AG04450 (cell line): ENCODE data around the gene TMEM52. TPM values are rescaled to one million over a fixed set of nuclear protein-coding genes. Genes with fewer than 3 reads are reported as not detected.

Experiments
- CTCF ChIA-PET: fragments of 300-600, 350-600 bp; formaldehyde crosslinking; extraction: SDS; loops from one replicate; lab custom pipeline; 2022; ENCODE audit warnings: antibody characterized with exemption, inconsistent platforms; lab: Charles Lee
- POLR2A ChIA-PET: fragments of 350-600 bp; formaldehyde crosslinking; extraction: SDS; loops from one replicate; lab custom pipeline; 2021; ENCODE audit warnings: antibody characterized with exemption, inconsistent platforms; lab: Yijun Ruan, JAX
- DNase-seq: peaks from one replicate; pipeline ENCODE4 v3.0.0-alpha.2; 2011; ENCODE audit warnings: low read depth, low spot score
- H3K27ac ChIP-seq: one replicate; pipeline ENCODE4 v1.5.1; 2012; ENCODE audit warnings: low read depth, low read length, control low read depth
- H3K27me3 ChIP-seq: one replicate; pipeline ENCODE4 v1.6.0; 2012; ENCODE audit warnings: low read length; ENCODE audit not compliant: control insufficient read depth, insufficient read depth
- H3K4me3 ChIP-seq: 2 replicates; pipeline ENCODE4 v1.5.1; 2011; ENCODE audit warnings: mild to moderate bottlenecking, low read depth, low read length, control low read depth
- H3K9me3 ChIP-seq: 2 replicates; pipeline ENCODE4 v1.5.1; 2012; ENCODE audit warnings: low read length; ENCODE audit not compliant: control insufficient read depth, insufficient read depth
- polyA plus RNA-seq: library from polyadenylated mRNA; depleted of rRNA; stranded (reverse); fragments of >200 nt; gene quantifications from 2 replicates; pipeline ENCODE4 v1.2.3, GENCODE V29; 2011
- TF ChIP-seq, protein P1 (sequence below): IDR thresholded peaks from 2 replicates; pipeline ENCODE4 v1.5.1; 2011; ENCODE audit warnings: low read depth, low read length, control low read depth, inconsistent platforms

The TMEM52 gene
- polyA plus RNA-seq, 1 experiment, result 0.30 TPM

DNA sequence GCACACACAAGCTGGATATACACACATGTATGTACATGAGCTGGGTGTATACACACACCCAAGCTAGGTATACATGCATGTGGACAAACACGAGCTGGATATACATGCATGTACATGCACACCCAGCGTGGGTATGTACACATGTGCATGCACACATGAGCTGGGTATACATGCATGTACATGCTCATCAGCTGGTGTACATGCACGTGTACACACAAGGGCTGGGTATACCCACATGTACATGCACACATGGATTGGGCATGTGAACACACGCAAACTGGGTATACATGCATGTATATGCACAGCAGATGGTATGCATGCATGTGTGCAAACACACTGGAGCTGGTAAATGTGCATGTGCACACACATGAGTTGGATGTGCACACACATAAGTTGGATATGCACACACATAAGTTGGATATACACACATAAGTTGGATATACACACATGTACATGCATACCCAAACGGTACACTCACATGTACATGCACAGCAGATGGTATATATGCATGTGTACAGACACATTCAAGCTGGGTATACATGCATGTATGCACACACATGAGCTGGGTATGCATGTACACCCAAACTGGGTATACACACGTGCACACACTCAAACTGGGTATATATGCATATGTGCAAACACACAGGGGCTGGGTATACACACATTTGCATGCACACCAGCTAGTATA lies 20.7 kb downstream of the TMEM52 start:
- TF ChIP-seq, protein P1, sequence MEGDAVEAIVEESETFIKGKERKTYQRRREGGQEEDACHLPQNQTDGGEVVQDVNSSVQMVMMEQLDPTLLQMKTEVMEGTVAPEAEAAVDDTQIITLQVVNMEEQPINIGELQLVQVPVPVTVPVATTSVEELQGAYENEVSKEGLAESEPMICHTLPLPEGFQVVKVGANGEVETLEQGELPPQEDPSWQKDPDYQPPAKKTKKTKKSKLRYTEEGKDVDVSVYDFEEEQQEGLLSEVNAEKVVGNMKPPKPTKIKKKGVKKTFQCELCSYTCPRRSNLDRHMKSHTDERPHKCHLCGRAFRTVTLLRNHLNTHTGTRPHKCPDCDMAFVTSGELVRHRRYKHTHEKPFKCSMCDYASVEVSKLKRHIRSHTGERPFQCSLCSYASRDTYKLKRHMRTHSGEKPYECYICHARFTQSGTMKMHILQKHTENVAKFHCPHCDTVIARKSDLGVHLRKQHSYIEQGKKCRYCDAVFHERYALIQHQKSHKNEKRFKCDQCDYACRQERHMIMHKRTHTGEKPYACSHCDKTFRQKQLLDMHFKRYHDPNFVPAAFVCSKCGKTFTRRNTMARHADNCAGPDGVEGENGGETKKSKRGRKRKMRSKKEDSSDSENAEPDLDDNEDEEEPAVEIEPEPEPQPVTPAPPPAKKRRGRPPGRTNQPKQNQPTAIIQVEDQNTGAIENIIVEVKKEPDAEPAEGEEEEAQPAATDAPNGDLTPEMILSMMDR, result no peak
- Histone ChIP-seq H3K27ac (no peak overlapping the region), H3K9me3 (peaks cover 7% of the 10 kb centered on the region), H3K4me3 (no peak overlapping the region), H3K27me3 (peaks cover 3% of the 10 kb centered on the region)
- no peak for DNase-seq
- ChIA-PET POLR2A (no interaction called here), CTCF (interaction anchor here (0.6 to 1.3 kb wide), 3 partner anchors 8 to 114 kb away, joined by 4 to 5 read pairs (median 4); no protein-coding TSS in a partner anchor)

DNA sequence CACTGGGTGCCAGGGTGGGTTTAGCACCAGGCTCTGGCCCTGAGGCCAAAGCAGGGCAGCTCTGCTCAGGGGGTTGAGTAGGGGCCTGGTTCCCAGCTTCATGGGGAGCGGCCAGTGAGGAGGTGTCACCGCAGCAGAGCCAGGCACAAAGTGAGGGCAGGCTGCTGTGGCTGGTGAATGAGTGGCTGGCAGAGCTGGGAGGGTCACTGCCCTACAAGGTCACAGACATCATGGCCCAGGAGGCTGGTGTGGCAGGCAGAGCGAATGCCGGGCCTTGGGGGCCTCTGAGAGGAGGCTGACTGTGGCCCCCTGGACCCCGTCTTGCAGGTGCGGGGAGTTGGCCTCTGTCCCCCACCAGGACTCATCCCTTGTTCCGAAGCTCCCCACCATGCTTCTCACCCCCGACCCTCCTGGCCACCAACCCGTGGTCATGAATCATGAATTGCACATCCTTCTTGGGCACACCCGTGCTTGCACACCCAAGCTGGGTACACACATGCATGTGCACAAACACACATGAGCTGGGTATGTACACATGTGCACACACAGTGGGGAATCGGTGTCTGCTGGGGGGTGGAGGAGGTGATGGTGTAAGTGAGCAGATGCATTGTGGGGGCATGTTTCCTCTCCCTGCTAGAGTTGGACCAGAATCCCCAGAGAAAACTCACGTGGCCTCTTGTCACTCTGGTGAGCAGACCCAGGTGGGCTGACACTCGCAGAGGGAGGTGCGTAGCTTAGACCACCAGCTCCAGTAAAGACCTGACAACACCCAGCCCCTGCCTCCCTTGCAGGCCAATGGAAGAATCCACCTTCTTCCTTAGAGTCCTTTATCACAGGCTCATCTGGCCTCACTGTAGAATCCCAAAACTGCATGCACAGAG lies 23.4 kb downstream of the TMEM52 start:
- CTCF ChIA-PET, result interaction anchor here (1.1 to 2.5 kb wide), 2 partner anchors 10 to 13 kb away, joined by 5 to 15 read pairs; no protein-coding TSS in a partner anchor
- H3K27me3 ChIP-seq, result peaks cover 3% of the 10 kb centered on the region
- no peaks in the 10 kb centered on the region for H3K9me3 ChIP-seq
- H3K4me3 ChIP-seq, result no peak overlapping the region
- TF ChIP-seq, protein P1, result no peak
- POLR2A ChIA-PET, result interaction anchor here (0.6 kb wide), 1 partner anchor 13 kb away, joined by 5 read pairs; no protein-coding TSS in a partner anchor
- DNase-seq, result no peak
- H3K27ac ChIP-seq, result no peak overlapping the region

DNA sequence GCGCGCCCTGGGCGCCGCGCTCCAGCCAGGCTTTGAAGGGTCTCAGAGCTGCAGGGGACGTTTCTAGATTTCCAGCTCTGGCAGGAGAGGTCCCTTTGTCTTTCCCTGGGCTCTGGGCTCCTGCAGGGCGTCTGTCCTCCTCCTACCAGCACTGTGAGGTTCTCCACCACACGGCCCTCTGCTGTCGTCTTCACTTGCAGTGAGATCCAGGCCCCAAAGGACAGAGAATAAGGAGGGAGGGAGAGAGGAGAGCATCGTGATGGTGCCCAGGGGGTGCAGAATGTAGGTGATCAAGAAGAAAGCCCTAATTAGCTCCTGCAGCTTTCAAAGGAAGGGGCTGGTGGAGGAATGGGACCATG lies 24.0 kb downstream of the TMEM52 start:
- TF ChIP-seq, protein P1, result no peak
- DNase-seq, result no peak
- POLR2A ChIA-PET, result interaction anchor here (0.6 kb wide), 1 partner anchor 15 kb away, joined by 8 read pairs; no protein-coding TSS in a partner anchor
- CTCF ChIA-PET, result interaction anchor here (1.1 to 2.5 kb wide), 2 partner anchors 11 to 14 kb away, joined by 5 to 15 read pairs; no protein-coding TSS in a partner anchor
- H3K9me3 ChIP-seq, result no peaks in the 10 kb centered on the region
- H3K27ac ChIP-seq, result no peak overlapping the region
- peaks cover 3% of the 10 kb centered on the region for H3K27me3 ChIP-seq
- H3K4me3 ChIP-seq, result no peak overlapping the region

DNA sequence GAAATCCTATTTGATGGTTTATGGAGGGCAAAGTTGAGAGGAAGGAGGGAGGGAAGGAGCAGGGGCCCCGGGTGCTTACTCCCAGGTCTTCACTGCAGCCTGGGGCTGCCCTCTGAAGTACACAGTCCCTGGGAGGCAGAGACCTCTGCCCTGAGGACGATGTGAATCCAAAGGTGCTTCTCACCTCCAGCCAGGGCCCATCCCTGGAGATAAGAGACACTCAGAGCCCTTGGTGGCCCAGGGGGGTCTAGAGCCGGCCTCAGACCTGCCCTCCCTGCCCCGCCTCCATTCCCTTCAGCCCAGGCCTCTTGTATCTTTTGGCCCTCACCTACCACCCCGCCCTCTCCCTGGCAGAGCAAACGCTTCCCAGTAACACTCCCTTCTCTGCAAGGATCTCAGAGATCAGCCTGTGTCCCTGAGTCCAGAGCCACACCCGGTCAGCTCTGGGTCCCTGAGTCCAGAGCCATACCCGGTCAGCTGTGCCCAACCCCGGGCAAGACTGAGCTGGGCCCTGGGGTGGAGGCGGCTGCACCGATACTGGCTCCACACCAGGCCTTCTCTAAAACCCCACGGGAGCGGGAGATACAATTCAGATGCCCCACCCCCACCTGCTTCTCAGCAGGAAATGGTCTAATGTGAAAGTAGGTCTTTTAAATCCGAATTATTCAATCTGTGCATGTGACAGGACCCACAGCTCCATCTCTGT lies 24.6 kb downstream of the TMEM52 start:
- H3K4me3 ChIP-seq, result no peak overlapping the region
- DNase-seq, result no peak
- TF ChIP-seq, protein P1, result no peak
- no peaks in the 10 kb centered on the region for H3K9me3 ChIP-seq
- CTCF ChIA-PET, result interaction anchor here (2.5 kb wide), 1 partner anchor 11 kb away, joined by 15 read pairs; no protein-coding TSS in a partner anchor
- POLR2A ChIA-PET, result interaction anchor here (0.6 kb wide), 1 partner anchor 15 kb away, joined by 8 read pairs; no protein-coding TSS in a partner anchor
- peaks cover under 1% of the 10 kb centered on the region for H3K27me3 ChIP-seq
- no peak overlapping the region for H3K27ac ChIP-seq
